H9 (cell line): ENCODE data around the gene CTSE. TPM values are rescaled to one million over a fixed set of nuclear protein-coding genes. Genes with fewer than 3 reads are reported as not detected.

ENCODE experiments used
- DNase-seq: peaks from one replicate; pipeline ENCODE4 v3.0.0-alpha.2; 2017
- H2AFZ ChIP-seq: one replicate; pipeline ENCODE4 v1.6.1; 2013; ENCODE audit warnings: mild to moderate bottlenecking, low read length, control low read depth, moderate library complexity
- H2AK5ac ChIP-seq: 2 replicates; pipeline ENCODE4 v1.6.1; 2013; ENCODE audit warnings: low read length, control low read depth, mixed read lengths; ENCODE audit not compliant: insufficient read length
- H2BK120ac ChIP-seq: one replicate; pipeline ENCODE4 v1.6.1; 2013; ENCODE audit warnings: low read depth, mild to moderate bottlenecking, low read length, control low read depth, inconsistent platforms; ENCODE audit not compliant: poor library complexity, severe bottlenecking
- H2BK12ac ChIP-seq: 2 replicates; pipeline ENCODE4 v1.6.1; 2013; ENCODE audit warnings: low read length, control low read depth, mixed read lengths, low read depth; ENCODE audit not compliant: insufficient read length
- H2BK15ac ChIP-seq: 2 replicates; pipeline ENCODE4 v1.6.1; 2013; ENCODE audit warnings: low read depth, low read length, control low read depth
- H2BK20ac ChIP-seq: one replicate; pipeline ENCODE4 v1.6.1; 2013; ENCODE audit warnings: low read depth, mild to moderate bottlenecking, low read length, control low read depth, inconsistent platforms; ENCODE audit not compliant: poor library complexity, severe bottlenecking
- H2BK5ac ChIP-seq: 2 replicates; pipeline ENCODE4 v1.6.1; 2013; ENCODE audit warnings: low read length, control low read depth, mixed read lengths; ENCODE audit not compliant: insufficient read length
- H3K14ac ChIP-seq: 2 replicates; pipeline ENCODE4 v1.6.1; 2013; ENCODE audit warnings: low read length, control low read depth; ENCODE audit not compliant: insufficient read depth
- H3K18ac ChIP-seq: 2 replicates; pipeline ENCODE4 v1.6.1; 2013; ENCODE audit warnings: low read depth, mild to moderate bottlenecking, mixed read lengths, low read length, control low read depth; ENCODE audit not compliant: insufficient read length
- H3K23ac ChIP-seq: 2 replicates; pipeline ENCODE4 v1.6.1; 2013; ENCODE audit warnings: low read length, control low read depth, mixed read lengths, low read depth; ENCODE audit not compliant: insufficient read length
- H3K23me2 ChIP-seq: 2 replicates; pipeline ENCODE4 v1.6.1; 2013; ENCODE audit warnings: low read depth, mild to moderate bottlenecking, mixed read lengths, low read length, control low read depth; ENCODE audit not compliant: insufficient read length, poor library complexity, severe bottlenecking
- H3K27ac ChIP-seq: 2 replicates; pipeline ENCODE4 v1.5.1; 2013; ENCODE audit warnings: low read length, control low read depth, mixed read lengths, low read depth; ENCODE audit not compliant: insufficient read length
- H3K27me3 ChIP-seq: 2 replicates; pipeline ENCODE4 v1.6.1; 2013; ENCODE audit warnings: low read length, control low read depth, inconsistent platforms; ENCODE audit not compliant: insufficient read depth
- H3K4ac ChIP-seq: 2 replicates; pipeline ENCODE4 v1.6.1; 2013; ENCODE audit warnings: low read depth, mild to moderate bottlenecking, control low read depth, inconsistent platforms, low read length, moderate library complexity
- H3K4me1 ChIP-seq: 2 replicates; pipeline ENCODE4 v1.6.1; 2013; ENCODE audit warnings: low read length, control low read depth, inconsistent platforms; ENCODE audit not compliant: insufficient read depth
- H3K4me2 ChIP-seq: 2 replicates; pipeline ENCODE4 v1.6.1; 2013; ENCODE audit warnings: low read length, control low read depth, mixed read lengths; ENCODE audit not compliant: insufficient read length, insufficient read depth
- H3K56ac ChIP-seq: 2 replicates; pipeline ENCODE4 v1.6.1; 2013; ENCODE audit warnings: low read depth, mild to moderate bottlenecking, mixed read lengths, low read length, control low read depth; ENCODE audit not compliant: insufficient read length
- H3K79me1 ChIP-seq: 2 replicates; pipeline ENCODE4 v1.6.1; 2013; ENCODE audit warnings: low read depth, mild to moderate bottlenecking, moderate library complexity, low read length, control low read depth, inconsistent platforms; ENCODE audit not compliant: insufficient read depth, poor library complexity, severe bottlenecking
- H3K79me2 ChIP-seq: 2 replicates; pipeline ENCODE4 v1.6.1; 2013; ENCODE audit warnings: low read length, control low read depth, inconsistent platforms; ENCODE audit not compliant: insufficient read depth
- H3K9ac ChIP-seq: 2 replicates; pipeline ENCODE4 v1.6.1; 2013; ENCODE audit warnings: low read length, control low read depth, mixed read lengths; ENCODE audit not compliant: insufficient read length; ENCODE audit errors: extremely low read depth
- H3K9me3 ChIP-seq: one replicate; pipeline ENCODE4 v1.6.1; 2013; ENCODE audit warnings: low read depth, low read length, inconsistent platforms; ENCODE audit not compliant: control insufficient read depth
- H3T11ph ChIP-seq: one replicate; pipeline ENCODE4 v1.6.1; 2013; ENCODE audit warnings: mild to moderate bottlenecking, low read length, control low read depth, inconsistent platforms
- H4K20me1 ChIP-seq: one replicate; pipeline ENCODE4 v1.6.1; 2013; ENCODE audit not compliant: control insufficient read depth, insufficient read length, insufficient read depth
- H4K5ac ChIP-seq: 2 replicates; pipeline ENCODE4 v1.6.1; 2013; ENCODE audit warnings: low read depth, mild to moderate bottlenecking, mixed read lengths, low read length, control low read depth; ENCODE audit not compliant: insufficient read length
- H4K8ac ChIP-seq: replicated peaks from 2 replicates; pipeline ENCODE4 v1.6.1; 2013; ENCODE audit warnings: low read length, control low read depth, mixed read lengths, low read depth; ENCODE audit not compliant: insufficient read length
- H4K91ac ChIP-seq: 2 replicates; pipeline ENCODE4 v1.6.1; 2013; ENCODE audit warnings: low read depth, mild to moderate bottlenecking, moderate library complexity, mixed read lengths, low read length, control low read depth; ENCODE audit not compliant: insufficient read length
- H3K27ac Mint-ChIP-seq, 3 experiments: 2 replicates in 2 of 3; 3 replicates in 1 of 3; pipeline ENCODE4 v1.8.0; 2020 to 2021; ENCODE audit warnings: mixed read lengths in 3 of 3, mild to moderate bottlenecking in 1 of 3, moderate library complexity in 1 of 3
- H3K27me3 Mint-ChIP-seq: 2 replicates; pipeline ENCODE4 v1.8.0; 2021; ENCODE audit warnings: low read depth, mild to moderate bottlenecking, moderate library complexity, mixed read lengths
- H3K36me3 Mint-ChIP-seq, 3 experiments: 2 replicates in 2 of 3; 3 replicates in 1 of 3; pipeline ENCODE4 v1.8.0; 2020 to 2021; ENCODE audit warnings: low read depth in 3 of 3, mixed read lengths in 3 of 3; ENCODE audit not compliant: insufficient read depth in 1 of 3
- H3K4me1 Mint-ChIP-seq, 2 experiments: 2 replicates each; pipeline ENCODE4 v1.8.0; 2020; ENCODE audit warnings: mixed read lengths in 2 of 2
- H3K4me3 Mint-ChIP-seq, 2 experiments: 2 replicates in 1 of 2; 3 replicates in 1 of 2; pipeline ENCODE4 v1.8.0; 2020 to 2021; ENCODE audit warnings: mild to moderate bottlenecking in 2 of 2, mixed read lengths in 2 of 2, moderate library complexity in 1 of 2
- H3K9me3 Mint-ChIP-seq, 2 experiments: 2 replicates in 1 of 2; 3 replicates in 1 of 2; pipeline ENCODE4 v1.8.0; 2020; ENCODE audit warnings: mild to moderate bottlenecking in 2 of 2, mixed read lengths in 2 of 2, moderate library complexity in 1 of 2
- WGBS: extraction: QIAGEN DNeasy Blood & Tissue Kit; methylation state at CpG from one replicate; pipeline ENCODE4 v1.1.7; 2013; ENCODE audit warnings: missing lambda C conversion rate, low lambda C conversion rate, mixed read lengths; ENCODE audit not compliant: insufficient read length; ENCODE audit errors: extremely low coverage; 5-methylcytosine and 5-hydroxymethylcytosine counted together
- total RNA-seq: library from RNA; stranded (reverse); gene quantifications from 2 replicates; pipeline ENCODE4 v1.2.1, GENCODE V29; 2021
- TF ChIP-seq, protein P1 (sequence below): fragments of 200-600 bp; sonication (generic); conservative IDR thresholded peaks from 3 replicates; pipeline ENCODE4 v1.8.0; 2021; ENCODE audit warnings: antibody characterized with exemption, mild to moderate bottlenecking

The CTSE gene
- total RNA-seq, 1 experiment from 2014 or later, result not detected

DNA sequence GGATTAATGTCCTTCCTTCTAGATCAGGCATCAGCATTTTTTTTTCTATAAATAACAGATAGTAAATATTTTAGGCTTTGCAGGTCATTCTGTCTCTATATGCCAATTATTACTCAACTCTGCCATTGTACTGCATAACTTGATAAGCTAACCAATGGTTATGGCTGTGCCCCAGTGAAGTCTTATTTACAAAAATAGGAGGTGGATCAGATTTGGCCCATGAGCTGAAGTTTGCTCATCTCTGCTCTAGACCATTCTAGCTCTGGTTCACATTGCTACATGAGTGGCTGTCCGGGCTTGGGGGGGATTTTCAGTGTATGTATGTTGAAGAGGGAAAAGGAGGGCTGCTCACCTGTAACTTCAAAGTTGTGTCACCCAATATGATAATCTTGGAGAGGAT, 30.6 kb downstream of the CTSE start:
- Histone ChIP-seq H3K23me2 (no peaks in the 10 kb centered on the region), H2BK12ac (no peak overlapping the region), H3K27me3 (peaks cover 8% of the 10 kb centered on the region; the same call in 1 of the 2 replicates), H4K20me1 (no peaks in the 10 kb centered on the region), H3T11ph (no peak overlapping the region), H3K23ac (no peak overlapping the region), H2AK5ac (no peak overlapping the region), H3K14ac (no peak overlapping the region), H3K4me1 (no peaks in the 10 kb centered on the region), H2BK120ac (no peak overlapping the region), H3K27ac (no peak overlapping the region), H4K8ac (no peak overlapping the region), H4K91ac (no peak overlapping the region), H2BK15ac (no peak overlapping the region), H4K5ac (no peak overlapping the region), H2BK20ac (no peak overlapping the region), H3K9ac (no peak overlapping the region), H3K4me2 (no peak overlapping the region), H3K79me1 (no peaks in the 10 kb centered on the region), H2BK5ac (no peak overlapping the region), H3K79me2 (no peaks in the 10 kb centered on the region), H3K9me3 (no peaks in the 10 kb centered on the region), H3K18ac (no peak overlapping the region), H3K4ac (no peak overlapping the region), H2AFZ (no peak overlapping the region), H3K56ac (no peak overlapping the region)
- WGBS, result no CpG with 5 or more reads among the region's 1 CpG
- TF ChIP-seq, protein P1, sequence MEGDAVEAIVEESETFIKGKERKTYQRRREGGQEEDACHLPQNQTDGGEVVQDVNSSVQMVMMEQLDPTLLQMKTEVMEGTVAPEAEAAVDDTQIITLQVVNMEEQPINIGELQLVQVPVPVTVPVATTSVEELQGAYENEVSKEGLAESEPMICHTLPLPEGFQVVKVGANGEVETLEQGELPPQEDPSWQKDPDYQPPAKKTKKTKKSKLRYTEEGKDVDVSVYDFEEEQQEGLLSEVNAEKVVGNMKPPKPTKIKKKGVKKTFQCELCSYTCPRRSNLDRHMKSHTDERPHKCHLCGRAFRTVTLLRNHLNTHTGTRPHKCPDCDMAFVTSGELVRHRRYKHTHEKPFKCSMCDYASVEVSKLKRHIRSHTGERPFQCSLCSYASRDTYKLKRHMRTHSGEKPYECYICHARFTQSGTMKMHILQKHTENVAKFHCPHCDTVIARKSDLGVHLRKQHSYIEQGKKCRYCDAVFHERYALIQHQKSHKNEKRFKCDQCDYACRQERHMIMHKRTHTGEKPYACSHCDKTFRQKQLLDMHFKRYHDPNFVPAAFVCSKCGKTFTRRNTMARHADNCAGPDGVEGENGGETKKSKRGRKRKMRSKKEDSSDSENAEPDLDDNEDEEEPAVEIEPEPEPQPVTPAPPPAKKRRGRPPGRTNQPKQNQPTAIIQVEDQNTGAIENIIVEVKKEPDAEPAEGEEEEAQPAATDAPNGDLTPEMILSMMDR, result no peak
- Mint-ChIP-seq H3K36me3 (no peaks in the 10 kb centered on the region; a peak in 1 of 7 replicates), H3K27me3 (peaks cover 33% of the 10 kb centered on the region), H3K27ac (no peak overlapping the region), H3K9me3 (no peaks in the 10 kb centered on the region), H3K4me1 (peaks cover 20 to 28% of the 10 kb centered on the region in 2 experiments), H3K4me3 (no peak overlapping the region)
- no peak for DNase-seq
